ENCODE data around the gene ZNF595. TPM values are rescaled to one million over a fixed set of nuclear protein-coding genes. Genes with fewer than 3 reads are reported as not detected.

ZNF595 gene
- total RNA-seq, 1 donor from 2014 or later = 4.2 TPM

Other genes with a start within 250 kb of the ZNF595 start
- 3.5 and 3.9 TPM in 2 replicates for gene ZNF718, start 71.2 kb downstream of the ZNF595 start, total RNA-seq